Measurements from ENCODE around the gene THAP10.

The THAP10 gene

GRCh38 chr15:70853318-70853972 lies 38.8 kb downstream of the THAP10 start:
- no peak for DNase-seq

GRCh38 chr15:70852501-70853317 lies 39.5 kb downstream of the THAP10 start:
- no peak for DNase-seq

GRCh38 chr15:70851889-70852288 lies 40.3 kb downstream of the THAP10 start:
- no peak for DNase-seq

- no peak for DNase-seq
Measured at GRCh38 chr15:70845602-70846360, 46.5 kb downstream of the THAP10 start.

GRCh38 chr15:70837476-70837875 lies 54.8 kb downstream of the THAP10 start:
- no peak for DNase-seq

- DNase-seq = no peak
Measured at GRCh38 chr15:70835841-70836240, 56.4 kb downstream of the THAP10 start.

- DNase-seq = no peak
Measured at GRCh38 chr15:70835415-70835814, 56.8 kb downstream of the THAP10 start.

GRCh38 chr15:70834999-70835398 lies 57.2 kb downstream of the THAP10 start:
- DNase-seq = no peak

GRCh38 chr15:70833861-70834765 lies 58.1 kb downstream of the THAP10 start:
- peak; percentile 32 for DNase-seq

- no peak for DNase-seq
Measured at GRCh38 chr15:70833422-70833821, 58.8 kb downstream of the THAP10 start.

GRCh38 chr15:70832176-70832575 lies 60.1 kb downstream of the THAP10 start:
- no peak for DNase-seq

All from NCI-H2081 treated with DMSO at 0.1 percent for 48 hours (cell line).